OCI-LY7 (cell line): ENCODE results near the gene PIGH. TPM values are rescaled to one million over a fixed set of nuclear protein-coding genes. Genes with fewer than 3 reads are reported as not detected.

ENCODE experiments used
- Bru-seq: library from RNA; stranded (reverse); fragments of 400-500 nt; gene quantifications from one replicate; lab custom pipeline; 2021; lab: Mats Ljungman, UMichigan
- BruChase-seq, 2 experiments: library from RNA; stranded (reverse); fragments of 400-500 nt; gene quantifications; one replicate each; lab custom pipeline; 2021; lab: Mats Ljungman, UMichigan
- BruUV-seq: library from RNA; stranded (reverse); fragments of 400-500 nt; replicated peaks from 2 replicates; lab custom pipeline; 2021; lab: Mats Ljungman, UMichigan
- CTCF ChIA-PET: fragments of 300-600 bp; sonication (Branson Sonifier 250); formaldehyde crosslinking; loops from one replicate; lab custom pipeline; 2022; ENCODE audit warnings: antibody characterized with exemption; ENCODE audit not compliant: unreplicated experiment; lab: Charles Lee
- POLR2A ChIA-PET: fragments of 300-600 bp; sonication (Branson Sonifier 250); formaldehyde crosslinking; loops from one replicate; lab custom pipeline; 2022; ENCODE audit warnings: antibody characterized with exemption; lab: Charles Lee
- DNase-seq: peaks from one replicate; pipeline ENCODE4 v3.0.0-alpha.2; 2015; ENCODE audit warnings: low spot score
- H2AFZ ChIP-seq: fragments of 200-600 bp; sonication (generic), shearing (Covaris generic); 2 replicates; pipeline ENCODE4 v1.6.1; 2014; ENCODE audit warnings: mild to moderate bottlenecking, antibody characterized with exemption, low read length, moderate library complexity
- H3K27ac ChIP-seq: fragments of 200-600 bp; sonication (generic); 2 replicates; pipeline ENCODE4 v1.5.1; 2014; ENCODE audit warnings: mixed run types, low read depth, mild to moderate bottlenecking, moderate library complexity, low read length, inconsistent platforms; ENCODE audit not compliant: poor library complexity, severe bottlenecking
- H3K36me3 ChIP-seq: fragments of 200-600 bp; sonication (generic); 2 replicates; pipeline ENCODE4 v1.6.1; 2014; ENCODE audit warnings: mild to moderate bottlenecking, antibody characterized with exemption, low read length, moderate library complexity, mixed read lengths; ENCODE audit not compliant: insufficient read depth
- H3K4me1 ChIP-seq: fragments of 200-600 bp; sonication (generic); 2 replicates; pipeline ENCODE4 v1.5.1; 2014; ENCODE audit warnings: mild to moderate bottlenecking, low read length; ENCODE audit not compliant: insufficient read depth, poor library complexity, severe bottlenecking
- H3K4me2 ChIP-seq: fragments of 200-600 bp; sonication (generic); 2 replicates; pipeline ENCODE4 v1.6.1; 2014; ENCODE audit warnings: mild to moderate bottlenecking, low read length
- H3K4me3 ChIP-seq: fragments of 200-600 bp; sonication (generic); 2 replicates; pipeline ENCODE4 v1.5.1; 2014; ENCODE audit warnings: mild to moderate bottlenecking, low read depth, low read length; ENCODE audit not compliant: poor library complexity, severe bottlenecking
- H3K79me2 ChIP-seq: fragments of 200-600 bp; sonication (generic); 2 replicates; pipeline ENCODE4 v1.6.1; 2016; ENCODE audit warnings: low read depth, mild to moderate bottlenecking, low read length, moderate library complexity, mixed read lengths; ENCODE audit not compliant: insufficient read depth
- H3K9me2 ChIP-seq: fragments of 200-600 bp; sonication (generic); 2 replicates; pipeline ENCODE4 v1.6.1; 2016; ENCODE audit warnings: mild to moderate bottlenecking, low read length, mixed read lengths; ENCODE audit not compliant: insufficient read depth
- H3K9me3 ChIP-seq: fragments of 200-600 bp; sonication (generic); 2 replicates; pipeline ENCODE4 v1.6.1; 2014; ENCODE audit warnings: mild to moderate bottlenecking, mixed run types, low read length, mixed read lengths
- H4K20me1 ChIP-seq: fragments of 200-600 bp; sonication (generic); 2 replicates; pipeline ENCODE4 v1.6.1; 2014; ENCODE audit warnings: mild to moderate bottlenecking, antibody characterized with exemption, low read length, moderate library complexity, mixed read lengths; ENCODE audit not compliant: insufficient read depth
- EZH2phosphoT487 ChIP-seq: fragments of 200-600 bp; sonication (generic); IDR thresholded peaks from 2 replicates; pipeline ENCODE4 v1.6.1; 2018; ENCODE audit warnings: low read depth, borderline replicate concordance, mild to moderate bottlenecking, mixed run types, antibody characterized with exemption, low read length, moderate library complexity, mixed read lengths
- intact Hi-C: fragments of 100-400 bp; cut with micrococcal nuclease; formaldehyde crosslinking; loops from one replicate; pipeline ENCODE4 v1.10.0; 2022; ENCODE audit not compliant: unreplicated experiment
- long read RNA-seq: library from polyadenylated mRNA; stranded (forward); transcript quantifications from one replicate; pipeline ENCODE4 v2.0.0, GENCODE V29; 2022
- total RNA-seq, 2 experiments: library from RNA; depleted of rRNA in 1 of 2; stranded (reverse); fragments of >200 nt in 1 of 2; shearing (Covaris generic) in 1 of 2; gene quantifications; 2 replicates each; pipeline ENCODE4 v1.2.3, GENCODE V29; 2014 to 2022
- TF ChIP-seq, protein P1 (sequence below): fragments of 200-600 bp; sonication (generic); conservative IDR thresholded peaks from 2 replicates; pipeline ENCODE4 v1.5.1; 2014; ENCODE audit warnings: mild to moderate bottlenecking, antibody characterized with exemption, low read length, moderate library complexity, mixed read lengths

PIGH gene
- total RNA-seq (2014; rRNA removed; shearing (Covaris generic)) (19.7 and 23.0 TPM in 2 replicates), total RNA-seq (2022) (12.0 and 15.5 TPM in 2 replicates), Bru-seq, nascent RNA (percentile 62 among the genes with signal in this experiment), BruChase-seq, experiment 1, labeled RNA remaining after a 6-hour chase (percentile 46 among the genes with signal in this experiment), BruChase-seq, experiment 2, labeled RNA remaining after a 2-hour chase (percentile 58 among the genes with signal in this experiment)
- long read RNA-seq, transcript PIGH-201 (4 exons, 1,420 nt) = major isoform, 12 of 18 reads
- long read RNA-seq, partial matches to known transcripts = 0 of 18 reads
- long read RNA-seq, other reads (novel, unspliced or antisense) = 4 of 18 reads

GRCh38 chr14:67599698-67600561, at the start of gene PIGH:
PIGH (minus strand) TSS chr14:67600268; CDS start chr14:67600203, 65 bp downstream.
- peak; percentile 91 for DNase-seq
- BruUV-seq = no TSS peak
- Histone ChIP-seq H3K36me3 (peaks cover 3% of the 10 kb centered on the region; the same call in 1 of the 2 replicates), H3K4me2 (peak within 1 kb of the TSS; percentile 77), H3K9me2 (no peaks in the 10 kb centered on the region), H3K27ac (no peak within 1 kb of the TSS), H4K20me1 (no peaks in the 10 kb centered on the region), H3K4me1 (peaks cover 22% of the 10 kb centered on the region), H3K4me3 (peak within 1 kb of the TSS; percentile 79), H2AFZ (peak within 1 kb of the TSS; percentile 53), H3K79me2 (peaks cover 7% of the 10 kb centered on the region; the same call in 1 of the 2 replicates), H3K9me3 (no peaks in the 10 kb centered on the region; the same call in 1 of the 2 replicates)
- intact Hi-C loops = loop anchor here (1.0 to 10.0 kb wide), 2 partner anchors 19 to 215 kb away; partner anchors contain the start of genes ARG2, RAD51B and ZFYVE26
- TF ChIP-seq, protein P1, sequence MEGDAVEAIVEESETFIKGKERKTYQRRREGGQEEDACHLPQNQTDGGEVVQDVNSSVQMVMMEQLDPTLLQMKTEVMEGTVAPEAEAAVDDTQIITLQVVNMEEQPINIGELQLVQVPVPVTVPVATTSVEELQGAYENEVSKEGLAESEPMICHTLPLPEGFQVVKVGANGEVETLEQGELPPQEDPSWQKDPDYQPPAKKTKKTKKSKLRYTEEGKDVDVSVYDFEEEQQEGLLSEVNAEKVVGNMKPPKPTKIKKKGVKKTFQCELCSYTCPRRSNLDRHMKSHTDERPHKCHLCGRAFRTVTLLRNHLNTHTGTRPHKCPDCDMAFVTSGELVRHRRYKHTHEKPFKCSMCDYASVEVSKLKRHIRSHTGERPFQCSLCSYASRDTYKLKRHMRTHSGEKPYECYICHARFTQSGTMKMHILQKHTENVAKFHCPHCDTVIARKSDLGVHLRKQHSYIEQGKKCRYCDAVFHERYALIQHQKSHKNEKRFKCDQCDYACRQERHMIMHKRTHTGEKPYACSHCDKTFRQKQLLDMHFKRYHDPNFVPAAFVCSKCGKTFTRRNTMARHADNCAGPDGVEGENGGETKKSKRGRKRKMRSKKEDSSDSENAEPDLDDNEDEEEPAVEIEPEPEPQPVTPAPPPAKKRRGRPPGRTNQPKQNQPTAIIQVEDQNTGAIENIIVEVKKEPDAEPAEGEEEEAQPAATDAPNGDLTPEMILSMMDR = peak; percentile 75
- no peak for TF ChIP-seq EZH2phosphoT487
- POLR2A ChIA-PET = interaction anchor here (0.6 to 1.6 kb wide), 13 partner anchors 9 to 240 kb away, joined by 3 to 5 read pairs (median 3); partner anchors contain the start of genes ATP6V1D, EIF2S1 and RDH11
- CTCF ChIA-PET = interaction anchor here (0.6 to 1.9 kb wide), 8 partner anchors 10 to 1316 kb away, joined by 3 to 6 read pairs (median 3); partner anchors contain the start of genes ATP6V1D, EIF2S1 and RDH11

GRCh38 chr14:67646131-67646530, 46.1 kb upstream of the PIGH start:
- POLR2A ChIA-PET = no interaction called here
- no peaks in the 10 kb centered on the region for H3K79me2 ChIP-seq
- H3K4me1 ChIP-seq = no peaks in the 10 kb centered on the region
- H3K9me2 ChIP-seq = no peaks in the 10 kb centered on the region
- CTCF ChIA-PET = no interaction called here
- H3K27ac ChIP-seq = no peak overlapping the region
- no peaks in the 10 kb centered on the region for H4K20me1 ChIP-seq
- no peaks in the 10 kb centered on the region for H3K9me3 ChIP-seq
- no peak overlapping the region for H3K4me3 ChIP-seq
- DNase-seq = no peak
- TF ChIP-seq EZH2phosphoT487 = no peak
- TF ChIP-seq, protein P1 = no peak
- H3K36me3 ChIP-seq = peaks cover 48% of the 10 kb centered on the region
- no peak overlapping the region for H2AFZ ChIP-seq
- intact Hi-C loops = no loop called here
- no peak overlapping the region for H3K4me2 ChIP-seq
- BruUV-seq = no TSS peak
